Epithelial cell of prostate (primary cell): ENCODE measurements around the gene MUC21.
"Not testable (repeated sequence)": the region's sequence is repeated elsewhere in the genome, so short reads cannot be mapped to it uniquely, and the experiment has no call there.

ENCODE experiments used
- DNase-seq: peaks from one replicate; pipeline ENCODE4 v3.0.0-alpha.2; 2011; ENCODE audit warnings: low read depth, low spot score
- H3K27ac ChIP-seq: fragments of 450-650 bp; 2 replicates; pipeline ENCODE4 v1.5.1; 2017; ENCODE audit warnings: mild to moderate bottlenecking

Gene MUC21

GRCh38 chr6:31004794-31005193 is 21.3 kb downstream of the MUC21 start:
- peak overlapping the region; percentile 68 for H3K27ac ChIP-seq
- no peak for DNase-seq

- DNase-seq = no peak
- H3K27ac ChIP-seq = peak overlapping the region; percentile 68
Observed at GRCh38 chr6:31005249-31006020, 21.9 kb downstream of the MUC21 start.

- peak; percentile 79 for DNase-seq
- peak overlapping the region; percentile 62 for H3K27ac ChIP-seq
Observed at GRCh38 chr6:31007694-31008093, 24.2 kb downstream of the MUC21 start.

GRCh38 chr6:31008165-31008564 is 24.6 kb downstream of the MUC21 start:
- H3K27ac ChIP-seq = peak overlapping the region; percentile 62
- DNase-seq = no peak

DNA sequence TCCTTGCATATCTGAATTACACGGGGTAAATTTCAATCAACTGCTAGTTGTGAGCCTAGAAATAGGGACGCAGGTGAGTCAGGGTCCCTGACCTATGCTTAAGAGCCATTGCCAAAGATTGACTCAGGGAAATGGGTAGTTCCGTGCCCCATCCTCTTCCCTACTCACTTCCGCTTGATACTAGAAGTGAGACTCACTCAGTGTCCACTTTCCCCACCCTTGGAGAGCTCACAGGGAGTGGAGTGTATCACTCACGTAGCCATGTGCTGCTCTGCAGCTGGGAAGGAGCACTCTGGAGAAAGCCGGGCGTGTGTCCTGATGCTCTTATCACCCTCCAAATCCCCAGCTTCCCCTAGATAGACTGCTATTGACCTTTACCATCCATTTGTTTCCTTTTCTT is 26.2 kb downstream of the MUC21 start:
- no peak for DNase-seq
- H3K27ac ChIP-seq = no peak overlapping the region

DNA sequence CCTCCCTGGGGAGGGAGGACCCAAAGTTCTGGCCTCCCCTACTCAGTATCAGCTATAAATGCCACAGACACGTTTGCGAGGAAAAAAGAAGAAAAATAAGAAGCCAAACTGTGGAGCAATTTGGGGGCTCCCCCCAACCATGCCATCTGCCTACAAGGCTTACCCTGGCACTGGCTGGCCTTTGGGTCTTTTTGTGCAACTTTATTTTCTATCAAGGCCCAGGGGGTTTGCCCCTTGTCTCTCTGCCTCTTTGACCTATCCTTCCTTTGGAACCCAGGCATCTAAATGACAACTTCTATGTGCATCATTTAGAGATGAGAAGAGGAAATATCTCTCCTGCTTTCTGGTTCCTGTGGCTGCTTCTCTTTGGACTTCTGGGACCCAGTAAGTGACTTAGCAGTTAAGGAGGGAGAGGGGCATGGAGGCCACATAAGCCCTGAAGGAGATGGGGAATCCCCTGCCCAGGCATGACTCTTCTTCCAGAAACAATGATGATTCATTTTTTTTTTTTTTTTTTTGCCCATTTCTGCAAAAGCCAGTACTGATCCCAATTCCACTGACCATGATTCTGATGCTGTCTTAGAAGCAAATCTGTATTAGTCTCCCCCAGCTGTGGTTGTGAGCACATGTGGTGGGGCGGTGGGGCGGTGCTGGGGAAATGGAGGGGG is 27.0 kb downstream of the MUC21 start, which contains the start of gene MUC22:
Gene MUC22 (plus strand): TSS at position 82 of the 668 bp plus-strand sequence. CDS start 233 bp downstream, at position 315.
- H3K27ac ChIP-seq = no peak within 1 kb of the TSS
- DNase-seq = no peak

DNA sequence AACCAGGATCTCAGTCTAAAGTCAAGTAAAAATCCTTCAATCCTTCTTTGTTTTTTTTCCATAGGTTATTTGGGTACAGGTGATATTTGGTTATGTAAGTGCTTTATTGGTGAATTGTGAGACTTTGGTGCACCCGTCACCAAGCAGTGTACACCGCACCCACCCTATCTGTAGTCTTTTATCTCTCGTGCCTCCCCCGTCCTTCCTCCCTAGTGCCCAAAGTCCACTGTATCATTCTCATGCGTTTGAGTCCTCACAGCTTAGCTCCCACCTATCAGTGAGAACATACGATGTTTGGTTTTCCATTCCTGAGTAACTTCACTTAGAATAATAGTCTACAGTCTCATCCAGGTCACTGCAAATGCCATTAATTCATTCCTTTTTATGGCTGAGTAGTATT is 27.6 kb downstream of the MUC21 start:
- no peak overlapping the region for H3K27ac ChIP-seq
- DNase-seq = no peak

- DNase-seq = no peak
- H3K27ac ChIP-seq = no peak overlapping the region
Observed at GRCh38 chr6:31016659-31017299, 33.3 kb downstream of the MUC21 start.

GRCh38 chr6:31017436-31017835 is 33.9 kb downstream of the MUC21 start:
- not testable (repeated sequence) for H3K27ac ChIP-seq, DNase-seq

GRCh38 chr6:31020057-31020456 is 36.5 kb downstream of the MUC21 start:
- no peak overlapping the region for H3K27ac ChIP-seq
- no peak for DNase-seq

DNA sequence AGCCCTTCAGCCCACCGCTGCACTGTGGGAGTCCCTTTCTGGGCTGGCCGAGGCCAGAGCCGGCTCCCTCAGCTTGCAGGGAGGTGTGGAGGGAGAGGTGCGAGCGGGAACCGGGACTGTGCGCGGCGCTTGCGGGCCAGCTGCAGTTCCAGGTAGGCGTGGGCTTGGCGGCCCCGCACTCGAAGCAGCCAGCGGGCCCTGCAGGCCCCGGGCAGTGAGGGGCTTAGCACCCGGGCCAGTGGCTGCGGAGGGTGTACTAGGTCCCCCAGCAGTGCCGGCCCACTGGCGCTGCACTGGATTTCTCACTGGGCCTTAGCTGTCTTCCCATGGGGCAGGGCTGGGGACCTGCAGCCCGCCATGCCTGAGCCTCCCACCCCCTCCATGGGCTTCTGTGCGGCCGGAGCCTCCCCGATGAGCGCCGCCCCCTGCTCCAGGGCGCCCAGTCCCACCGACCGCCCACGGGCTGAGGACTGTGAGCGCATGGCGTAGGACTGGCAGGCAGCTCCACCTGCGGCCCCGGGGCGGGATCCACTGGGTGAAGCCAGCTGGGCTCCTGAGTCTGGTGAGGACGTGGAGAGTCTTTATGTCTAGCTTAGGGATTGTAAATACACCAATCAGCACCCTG is 37.2 kb downstream of the MUC21 start:
- not testable (repeated sequence) for DNase-seq, H3K27ac ChIP-seq

DNA sequence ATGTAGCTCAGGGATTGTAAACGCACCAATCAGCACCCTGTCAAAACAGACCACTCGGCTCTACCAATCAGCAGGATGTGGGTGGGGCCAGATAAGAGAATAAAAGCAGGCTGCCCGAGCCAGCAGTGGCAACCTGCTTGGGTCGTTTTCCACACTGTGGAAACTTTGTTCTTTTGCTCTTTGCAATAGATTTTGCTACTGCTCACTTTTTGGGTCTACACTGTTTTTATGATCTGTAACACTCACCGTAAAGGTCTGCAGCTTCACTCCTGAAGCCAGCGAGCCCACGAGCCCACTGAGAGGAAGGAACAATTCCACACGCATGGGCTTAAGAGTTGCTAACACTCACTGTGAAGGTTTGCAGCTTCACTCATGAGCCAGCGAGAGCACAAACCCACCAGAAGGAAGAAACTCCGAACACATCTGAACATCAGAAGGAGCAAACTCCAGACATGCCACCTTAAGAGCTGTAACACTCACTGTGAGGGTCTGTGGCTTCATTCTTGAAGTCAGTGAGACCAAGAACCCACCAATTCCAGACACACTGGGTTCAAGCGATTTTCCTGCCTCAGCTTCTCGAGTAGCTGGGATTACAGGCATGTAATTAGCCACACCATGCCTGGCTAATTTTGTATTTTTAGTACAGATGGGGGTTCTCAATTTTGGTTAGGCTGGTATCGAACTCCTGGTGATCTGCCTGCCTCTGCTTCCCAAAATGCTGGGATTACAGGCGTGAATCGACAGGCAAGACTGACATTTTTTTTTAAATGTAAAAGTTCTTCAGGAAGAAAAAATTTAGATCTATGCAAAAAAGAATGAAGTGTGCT is 38.4 kb downstream of the MUC21 start:
- DNase-seq, H3K27ac ChIP-seq: not testable (repeated sequence)

DNA sequence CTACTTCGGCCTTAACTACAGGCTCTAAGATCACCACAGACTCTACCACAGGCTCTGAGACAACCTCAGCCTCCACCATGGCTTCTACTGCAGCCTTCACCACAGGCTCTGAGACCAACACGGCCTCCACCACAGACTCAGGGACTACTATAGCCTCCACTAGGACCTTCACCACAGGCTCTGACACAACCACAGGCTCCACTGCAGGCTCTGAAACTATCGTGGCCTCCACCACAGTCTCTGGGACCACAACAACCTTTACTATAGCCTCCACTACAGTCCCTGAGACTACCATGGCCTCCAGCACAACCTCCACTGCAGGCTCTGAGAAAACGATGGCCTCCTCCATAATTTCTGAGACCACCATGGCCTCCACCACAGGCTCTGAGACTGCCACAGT is 42.1 kb downstream of the MUC21 start:
- H3K27ac ChIP-seq = no peak overlapping the region
- no peak for DNase-seq

DNA sequence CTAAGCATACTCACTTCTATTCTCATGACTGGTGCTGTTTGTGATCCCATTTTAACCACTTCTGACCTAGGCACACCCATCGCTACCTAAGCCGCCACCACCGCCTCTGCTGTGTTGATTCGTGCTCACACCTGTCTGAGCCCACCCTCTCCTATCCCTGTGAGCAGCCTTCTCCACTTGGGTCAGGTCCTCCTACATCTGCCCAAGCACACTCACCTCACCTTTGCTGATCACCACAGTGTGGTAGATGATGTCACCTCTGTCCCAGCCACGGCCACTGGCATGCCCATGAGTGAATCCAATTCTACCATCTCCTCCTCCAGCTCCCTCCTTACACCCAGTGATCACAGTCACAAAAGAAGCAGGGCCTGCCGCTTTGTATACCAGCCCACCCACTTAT is 47.6 kb downstream of the MUC21 start:
- H3K27ac ChIP-seq = no peak overlapping the region
- DNase-seq = no peak

DNA sequence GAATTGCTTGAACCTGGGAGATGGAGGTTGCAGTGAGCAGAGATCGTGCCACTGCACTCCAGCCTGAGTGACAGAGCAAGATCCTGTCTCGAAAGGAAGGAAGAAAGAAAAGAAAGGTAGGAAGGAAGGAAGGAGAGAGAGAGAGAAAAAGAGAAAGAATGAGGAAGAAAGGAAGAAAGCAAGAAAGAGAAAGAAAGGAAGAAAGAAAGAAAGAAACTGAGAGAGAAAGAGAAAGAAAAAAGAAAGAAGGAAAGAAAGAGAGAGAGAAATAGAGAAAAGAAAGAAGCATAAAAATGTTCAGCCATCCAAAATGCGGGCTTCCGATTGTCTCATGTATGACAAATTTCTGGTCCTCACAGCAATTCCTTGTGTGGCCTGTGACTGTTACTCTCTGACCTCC is 49.6 kb downstream of the MUC21 start:
- no peak for DNase-seq
- H3K27ac ChIP-seq = no peak overlapping the region

- peak overlapping the region; percentile 49 for H3K27ac ChIP-seq
- DNase-seq = no peak
Observed at GRCh38 chr6:31035862-31036497, 52.5 kb downstream of the MUC21 start.

- H3K27ac ChIP-seq = no peak overlapping the region
- no peak for DNase-seq
Observed at GRCh38 chr6:31037169-31037568, 53.7 kb downstream of the MUC21 start.

GRCh38 chr6:31037682-31038081 is 54.2 kb downstream of the MUC21 start:
- DNase-seq = no peak
- H3K27ac ChIP-seq = peak overlapping the region; percentile 25

DNA sequence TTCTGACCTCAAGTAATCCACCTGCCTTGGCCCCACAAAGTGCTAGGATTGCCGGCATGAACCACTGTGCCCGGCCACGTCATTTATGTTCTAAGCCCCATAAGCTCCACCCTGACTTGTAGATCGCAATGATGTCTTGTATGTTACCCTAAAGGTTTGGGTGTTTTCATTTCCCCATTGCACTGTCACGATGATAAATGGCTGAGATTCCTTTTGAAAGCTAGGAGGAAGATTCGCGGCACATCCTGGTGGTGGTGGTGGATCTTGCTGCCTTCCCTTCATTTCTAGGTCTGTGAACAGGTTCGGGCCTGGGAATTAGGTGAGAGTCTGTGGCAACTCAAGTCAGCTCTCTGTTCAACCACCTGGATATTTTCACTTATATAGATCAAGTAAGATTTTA is 55.0 kb downstream of the MUC21 start:
- DNase-seq = no peak
- no peak overlapping the region for H3K27ac ChIP-seq
